ENCODE data around the gene GFRA4.

GRCh38 chr20:3629893-3630292 is 33.3 kb downstream of the GFRA4 start:
- TF ChIP-seq CTCF (IDR thresholded peaks at IDR 0.05) (no peak), EP300 (IDR thresholded peaks at IDR 0.05) (no peak)

Data from upper lobe of left lung (tissue), 4 donors.